ENCODE data around the gene COL25A1. TPM values are rescaled to one million over a fixed set of nuclear protein-coding genes. Genes with fewer than 3 reads are reported as not detected.

The COL25A1 gene
- total and polyA plus RNA-seq, 2 donors (not counting 3 experiments of a cell fraction or from before 2014, with no cell fraction given): 0.21 to 3.5 TPM

GRCh38 chr4:109052821-109053220 is 249.6 kb downstream of the COL25A1 start:
- intact Hi-C loops (cut with micrococcal nuclease) (no loop called here), dilution Hi-C loops (cut with MboI; ENCODE audit: extremely low pct_ligation_motif_present, low sequenced_read_pairs) (no loop called here)
- DNase-seq (ENCODE audit: low read depth, low spot score) (no peak), FAIRE-seq (no peak)
- Histone ChIP-seq H4K20me1 (replicated peaks; ENCODE audit: control insufficient read depth, extremely low read depth, insufficient read depth, low read length) (no peaks in the 10 kb centered on the region), H3K4me2 (ENCODE audit: insufficient read depth, low read length) (no peak overlapping the region), H3K9me1 (replicated peaks; ENCODE audit: control insufficient read depth, extremely low read depth, insufficient read depth, low read length) (no peaks in the 10 kb centered on the region), H3K9me3 (replicated peaks; ENCODE audit: control insufficient read depth, insufficient read depth, low read length) (no peaks in the 10 kb centered on the region), H3K27ac (ENCODE audit: insufficient read depth, low read depth, low read length) (no peak overlapping the region), H3K36me3 (ENCODE audit: control insufficient read depth in 2 of 2, extremely low read depth in 1 of 2, insufficient read depth in 2 of 2, low read length in 2 of 2) (no peaks in the 10 kb centered on the region), H3K27me3 (ENCODE audit: control insufficient read depth in 2 of 2, insufficient read depth in 2 of 2, low read length in 2 of 2) (no peaks in the 10 kb centered on the region), H3K4me3 (replicated peaks in 1 of 3; ENCODE audit: insufficient read depth in 1 of 3, low read depth in 1 of 3, low read length in 3 of 3) (no peak overlapping the region), H3K4me1 (ENCODE audit: control insufficient read depth, extremely low read depth, insufficient read depth, low read length) (no peaks in the 10 kb centered on the region), H2AFZ (ENCODE audit: low read depth, low read length) (no peak overlapping the region), H3K9ac (replicated peaks; ENCODE audit: extremely low read depth, insufficient read depth, low read length) (no peak overlapping the region), H3K79me2 (ENCODE audit: control insufficient read depth, insufficient read depth, low read length) (no peaks in the 10 kb centered on the region)
- no peak for TF ChIP-seq POLR2AphosphoS5 (IDR thresholded peaks at IDR 0.05; ENCODE audit: insufficient read depth, low read depth, low read length)
- TF ChIP-seq EZH2 (IDR thresholded peaks at IDR 0.05; ENCODE audit: borderline replicate concordance, low read depth, low read length, severe bottlenecking): no peak
- TF ChIP-seq MAX (IDR thresholded peaks at IDR 0.05; ENCODE audit: insufficient read depth, insufficient read length): no peak
- no peak for TF ChIP-seq JUN (IDR thresholded peaks at IDR 0.05; ENCODE audit: borderline replicate concordance, insufficient read depth, insufficient read length, low read depth)
- no TSS peak for BruUV-seq (replicated peaks)
- CTCF ChIA-PET: no interaction called here
- POLR2A ChIA-PET: no interaction called here

- no peaks in the 10 kb centered on the region for H3K27me3 ChIP-seq (ENCODE audit: control insufficient read depth in 2 of 2, insufficient read depth in 2 of 2, low read length in 2 of 2)
- no peak overlapping the region for H3K9ac ChIP-seq (replicated peaks; ENCODE audit: extremely low read depth, insufficient read depth, low read length)
- no peaks in the 10 kb centered on the region for H4K20me1 ChIP-seq (replicated peaks; ENCODE audit: control insufficient read depth, extremely low read depth, insufficient read depth, low read length)
- CTCF ChIA-PET: interaction anchor here (0.7 to 0.9 kb wide), 2 partner anchors 122 to 355 kb away, joined by 3 read pairs; no protein-coding TSS in a partner anchor
- dilution Hi-C loops (cut with MboI; ENCODE audit: extremely low pct_ligation_motif_present, low sequenced_read_pairs) (no loop called here), intact Hi-C loops (cut with micrococcal nuclease) (no loop called here)
- no peak for DNase-seq (ENCODE audit: low read depth, low spot score)
- H3K27ac ChIP-seq (ENCODE audit: insufficient read depth, low read depth, low read length): no peak overlapping the region
- H3K9me3 ChIP-seq (replicated peaks; ENCODE audit: control insufficient read depth, insufficient read depth, low read length): no peaks in the 10 kb centered on the region
- peaks cover 2% of the 10 kb centered on the region for H3K4me1 ChIP-seq (ENCODE audit: control insufficient read depth, extremely low read depth, insufficient read depth, low read length)
- POLR2A ChIA-PET: interaction anchor here (0.6 kb wide), 1 partner anchor 228 kb away, joined by 5 read pairs; no protein-coding TSS in a partner anchor
- no peaks in the 10 kb centered on the region for H3K9me1 ChIP-seq (replicated peaks; ENCODE audit: control insufficient read depth, extremely low read depth, insufficient read depth, low read length)
- H3K36me3 ChIP-seq (ENCODE audit: control insufficient read depth in 2 of 2, extremely low read depth in 1 of 2, insufficient read depth in 2 of 2, low read length in 2 of 2): no peaks in the 10 kb centered on the region
- no TSS peak for BruUV-seq (replicated peaks)
- no peaks in the 10 kb centered on the region for H3K79me2 ChIP-seq (ENCODE audit: control insufficient read depth, insufficient read depth, low read length)
- H3K4me3 ChIP-seq (replicated peaks in 1 of 3; ENCODE audit: insufficient read depth in 1 of 3, low read depth in 1 of 3, low read length in 3 of 3): no peak overlapping the region
- H3K4me2 ChIP-seq (ENCODE audit: insufficient read depth, low read length): no peak overlapping the region
- FAIRE-seq: no peak
- H2AFZ ChIP-seq (ENCODE audit: low read depth, low read length): no peak overlapping the region
- TF ChIP-seq MAX (IDR thresholded peaks at IDR 0.05; ENCODE audit: insufficient read depth, insufficient read length): no peak
- TF ChIP-seq FOS (IDR thresholded peaks at IDR 0.05; ENCODE audit: borderline replicate concordance, insufficient read depth, low read length): no peak
- TF ChIP-seq GATA2 (IDR thresholded peaks at IDR 0.05; ENCODE audit: insufficient read depth, insufficient read length, low read depth, low read length): no peak
- TF ChIP-seq CTCF (IDR thresholded peaks at IDR 0.05; ENCODE audit: extremely low read depth in 1 of 2, insufficient read depth in 1 of 2, low read depth in 1 of 2, low read length in 2 of 2): no peak
- no peak for TF ChIP-seq JUN (IDR thresholded peaks at IDR 0.05; ENCODE audit: borderline replicate concordance, insufficient read depth, insufficient read length, low read depth)
- TF ChIP-seq POLR2AphosphoS5 (IDR thresholded peaks at IDR 0.05; ENCODE audit: insufficient read depth, low read depth, low read length): no peak
- no peak for TF ChIP-seq EZH2 (IDR thresholded peaks at IDR 0.05; ENCODE audit: borderline replicate concordance, low read depth, low read length, severe bottlenecking)
- no peak for TF ChIP-seq MYC (IDR thresholded peaks at IDR 0.05; ENCODE audit: low read depth, low read length)
- no peak for TF ChIP-seq POLR2A (IDR thresholded peaks at IDR 0.05; ENCODE audit: low read depth, low read length)
Measured at GRCh38 chr4:109051054-109051453, 251.4 kb downstream of the COL25A1 start.
